AG10803 (cell line): ENCODE results near the gene YTHDF1.
A peak's percentile ranks its signal among the peaks of the same experiment; 100 is the strongest.

Experiments used
- DNase-seq: peaks from one replicate; pipeline ENCODE4 v3.0.0; 2010; ENCODE audit warnings: low read depth
- H3K4me3 ChIP-seq: 2 replicates; pipeline ENCODE4 v1.5.1; 2011; ENCODE audit warnings: mild to moderate bottlenecking, low read length, control low read depth
- TF ChIP-seq, protein P1 (sequence below): conservative IDR thresholded peaks from 2 replicates; pipeline ENCODE4 v1.5.1; 2011; ENCODE audit warnings: mild to moderate bottlenecking, low read length, control low read depth, inconsistent platforms

YTHDF1 gene

GRCh38 chr20:63210011-63210605 is 5.8 kb downstream of the YTHDF1 start:
- no peak overlapping the region for H3K4me3 ChIP-seq
- no peak for DNase-seq
- TF ChIP-seq, protein P1, sequence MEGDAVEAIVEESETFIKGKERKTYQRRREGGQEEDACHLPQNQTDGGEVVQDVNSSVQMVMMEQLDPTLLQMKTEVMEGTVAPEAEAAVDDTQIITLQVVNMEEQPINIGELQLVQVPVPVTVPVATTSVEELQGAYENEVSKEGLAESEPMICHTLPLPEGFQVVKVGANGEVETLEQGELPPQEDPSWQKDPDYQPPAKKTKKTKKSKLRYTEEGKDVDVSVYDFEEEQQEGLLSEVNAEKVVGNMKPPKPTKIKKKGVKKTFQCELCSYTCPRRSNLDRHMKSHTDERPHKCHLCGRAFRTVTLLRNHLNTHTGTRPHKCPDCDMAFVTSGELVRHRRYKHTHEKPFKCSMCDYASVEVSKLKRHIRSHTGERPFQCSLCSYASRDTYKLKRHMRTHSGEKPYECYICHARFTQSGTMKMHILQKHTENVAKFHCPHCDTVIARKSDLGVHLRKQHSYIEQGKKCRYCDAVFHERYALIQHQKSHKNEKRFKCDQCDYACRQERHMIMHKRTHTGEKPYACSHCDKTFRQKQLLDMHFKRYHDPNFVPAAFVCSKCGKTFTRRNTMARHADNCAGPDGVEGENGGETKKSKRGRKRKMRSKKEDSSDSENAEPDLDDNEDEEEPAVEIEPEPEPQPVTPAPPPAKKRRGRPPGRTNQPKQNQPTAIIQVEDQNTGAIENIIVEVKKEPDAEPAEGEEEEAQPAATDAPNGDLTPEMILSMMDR: no peak

- DNase-seq: no peak
- TF ChIP-seq, protein P1: no peak
- H3K4me3 ChIP-seq: no peak overlapping the region
Observed at GRCh38 chr20:63208346-63208909, 7.5 kb downstream of the YTHDF1 start.

GRCh38 chr20:63206878-63207277 is 9.1 kb downstream of the YTHDF1 start:
- TF ChIP-seq, protein P1: no peak
- no peak overlapping the region for H3K4me3 ChIP-seq
- DNase-seq: peak; percentile 33

DNA sequence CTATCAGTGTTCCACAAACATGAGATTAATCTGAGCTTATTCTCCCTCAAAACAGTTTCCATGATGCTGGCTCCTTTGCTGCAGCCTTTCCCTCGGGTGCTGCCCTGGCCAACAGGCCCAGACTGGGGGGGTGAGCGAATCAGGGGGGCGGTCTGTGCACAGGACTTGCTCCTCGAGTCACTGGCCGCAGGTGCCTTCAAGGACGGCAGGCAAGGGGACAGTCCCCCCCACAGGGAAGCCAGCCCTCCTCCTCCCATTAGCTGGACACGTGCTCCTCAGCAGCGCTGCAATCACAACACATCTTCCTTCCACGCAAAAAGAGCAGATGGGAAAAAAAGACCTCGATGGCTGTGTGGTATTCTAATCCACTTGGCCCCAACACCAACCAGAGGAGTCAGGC is 10.0 kb downstream of the YTHDF1 start:
- no peak for DNase-seq
- TF ChIP-seq, protein P1: no peak
- no peak overlapping the region for H3K4me3 ChIP-seq

DNA sequence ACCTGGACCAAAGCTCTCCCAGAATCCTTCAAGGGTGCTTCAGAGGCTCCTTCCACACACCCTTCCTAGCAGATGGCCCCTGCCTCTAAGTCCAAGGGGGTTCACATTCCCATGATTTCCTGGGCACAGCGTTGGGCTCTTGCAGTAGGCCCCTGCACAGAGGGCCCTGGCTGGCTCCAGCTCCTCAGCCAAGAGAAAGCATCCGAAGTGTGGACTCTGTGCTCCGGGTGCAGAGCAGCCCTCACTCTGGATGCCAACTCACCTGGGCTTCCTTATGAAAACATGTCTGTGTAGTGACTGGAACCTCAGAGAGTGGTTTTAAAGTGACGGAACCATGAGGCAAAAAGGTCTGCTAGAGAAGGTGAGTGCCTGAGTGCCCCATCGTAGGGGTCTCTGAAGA is 11.6 kb downstream of the YTHDF1 start:
- no peak for DNase-seq
- no peak overlapping the region for H3K4me3 ChIP-seq
- TF ChIP-seq, protein P1: no peak

GRCh38 chr20:63202811-63203526 is 13.0 kb downstream of the YTHDF1 start:
- no peak overlapping the region for H3K4me3 ChIP-seq
- TF ChIP-seq, protein P1: no peak
- no peak for DNase-seq

GRCh38 chr20:63202021-63202420 is 13.9 kb downstream of the YTHDF1 start:
- TF ChIP-seq, protein P1: no peak
- DNase-seq: no peak
- no peak overlapping the region for H3K4me3 ChIP-seq
